PFSK-1 (cell line): ENCODE data around the gene INPP5A.

Experiments
- POLR2AphosphoS5 ChIP-seq: IDR thresholded peaks from 2 replicates; pipeline ENCODE4 v1.6.1; 2012; ENCODE audit warnings: low read depth, mild to moderate bottlenecking, control low read depth, low read length, moderate library complexity
- SIN3A ChIP-seq: IDR thresholded peaks from 2 replicates; pipeline ENCODE4 v1.6.1; 2012; ENCODE audit warnings: mild to moderate bottlenecking, low read length, moderate library complexity, borderline replicate concordance; ENCODE audit not compliant: insufficient read depth
- TAF1 ChIP-seq: IDR thresholded peaks from 2 replicates; pipeline ENCODE4 v1.6.1; 2012; ENCODE audit warnings: low read length, control low read depth, borderline replicate concordance; ENCODE audit not compliant: insufficient read depth
- TF ChIP-seq, protein P1 (sequence below), 2 experiments: IDR thresholded peaks; 2 replicates each; pipeline versions ENCODE4 v1.6.1 to v1.8.0; 2011 to 2012; ENCODE audit warnings: low read depth in 2 of 2, low read length in 2 of 2, control low read depth in 1 of 2, inconsistent platforms in 1 of 2, mild to moderate bottlenecking in 1 of 2, moderate library complexity in 1 of 2; ENCODE audit not compliant: insufficient read depth in 1 of 2

GRCh38 chr10:132660385-132660784, 122.8 kb downstream of the INPP5A start:
- TF ChIP-seq POLR2AphosphoS5 (no peak), TAF1 (no peak), SIN3A (no peak)
- TF ChIP-seq, protein P1, sequence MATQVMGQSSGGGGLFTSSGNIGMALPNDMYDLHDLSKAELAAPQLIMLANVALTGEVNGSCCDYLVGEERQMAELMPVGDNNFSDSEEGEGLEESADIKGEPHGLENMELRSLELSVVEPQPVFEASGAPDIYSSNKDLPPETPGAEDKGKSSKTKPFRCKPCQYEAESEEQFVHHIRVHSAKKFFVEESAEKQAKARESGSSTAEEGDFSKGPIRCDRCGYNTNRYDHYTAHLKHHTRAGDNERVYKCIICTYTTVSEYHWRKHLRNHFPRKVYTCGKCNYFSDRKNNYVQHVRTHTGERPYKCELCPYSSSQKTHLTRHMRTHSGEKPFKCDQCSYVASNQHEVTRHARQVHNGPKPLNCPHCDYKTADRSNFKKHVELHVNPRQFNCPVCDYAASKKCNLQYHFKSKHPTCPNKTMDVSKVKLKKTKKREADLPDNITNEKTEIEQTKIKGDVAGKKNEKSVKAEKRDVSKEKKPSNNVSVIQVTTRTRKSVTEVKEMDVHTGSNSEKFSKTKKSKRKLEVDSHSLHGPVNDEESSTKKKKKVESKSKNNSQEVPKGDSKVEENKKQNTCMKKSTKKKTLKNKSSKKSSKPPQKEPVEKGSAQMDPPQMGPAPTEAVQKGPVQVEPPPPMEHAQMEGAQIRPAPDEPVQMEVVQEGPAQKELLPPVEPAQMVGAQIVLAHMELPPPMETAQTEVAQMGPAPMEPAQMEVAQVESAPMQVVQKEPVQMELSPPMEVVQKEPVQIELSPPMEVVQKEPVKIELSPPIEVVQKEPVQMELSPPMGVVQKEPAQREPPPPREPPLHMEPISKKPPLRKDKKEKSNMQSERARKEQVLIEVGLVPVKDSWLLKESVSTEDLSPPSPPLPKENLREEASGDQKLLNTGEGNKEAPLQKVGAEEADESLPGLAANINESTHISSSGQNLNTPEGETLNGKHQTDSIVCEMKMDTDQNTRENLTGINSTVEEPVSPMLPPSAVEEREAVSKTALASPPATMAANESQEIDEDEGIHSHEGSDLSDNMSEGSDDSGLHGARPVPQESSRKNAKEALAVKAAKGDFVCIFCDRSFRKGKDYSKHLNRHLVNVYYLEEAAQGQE (IDR thresholded peaks at IDR 0.05; ENCODE audit: insufficient read depth in 1 of 2, low read depth in 2 of 2, low read length in 2 of 2) = no peak
